Measurements from ENCODE around the gene FAM241B. TPM values are rescaled to one million over a fixed set of nuclear protein-coding genes. Genes with fewer than 3 reads are reported as not detected.

FAM241B gene
- polyA plus RNA-seq, 1 of the 3 experiments (the other 2 are of a cell fraction), result 16.0 TPM

- peaks cover 9% of the 10 kb centered on the region; the same call in 1 of the 2 replicates for H3K27me3 ChIP-seq (ENCODE audit: insufficient read depth)
- H3K9ac ChIP-seq, result no peak overlapping the region
- TF ChIP-seq USF2 (IDR thresholded peaks at IDR 0.05; ENCODE audit: borderline replicate concordance, low read depth, low read length) (no peak), RXRA (IDR thresholded peaks at IDR 0.05; ENCODE audit: borderline replicate concordance, low read depth) (no peak), JUND (IDR thresholded peaks at IDR 0.05) (no peak), NFIC (IDR thresholded peaks at IDR 0.05; ENCODE audit: borderline replicate concordance) (no peak), RCOR1 (IDR thresholded peaks at IDR 0.05; ENCODE audit: low read length) (no peak), SMC3 (IDR thresholded peaks at IDR 0.05; ENCODE audit: low read depth, low read length) (no peak), SIN3A (IDR thresholded peaks at IDR 0.05; ENCODE audit: borderline replicate concordance, low read depth, low read length) (no peak), RFX5 (IDR thresholded peaks at IDR 0.05; ENCODE audit: low read length) (no peak), MXI1 (IDR thresholded peaks at IDR 0.05; ENCODE audit: low read depth, low read length) (no peak), POLR2AphosphoS5 (IDR thresholded peaks at IDR 0.05; ENCODE audit: low read depth, low read length) (no peak), TEAD4 (IDR thresholded peaks at IDR 0.05; ENCODE audit: borderline replicate concordance, insufficient read depth) (no peak), CTCF (IDR thresholded peaks at IDR 0.05) (no peak), YY1 (IDR thresholded peaks at IDR 0.05; ENCODE audit: low read depth) (no peak), REST (IDR thresholded peaks at IDR 0.05; ENCODE audit: low read depth, low read length) (no peak), GABPA (IDR thresholded peaks at IDR 0.05; ENCODE audit: low read depth) (no peak), ELF1 (IDR thresholded peaks at IDR 0.05) (no peak), MEF2A (IDR thresholded peaks at IDR 0.05; ENCODE audit: borderline replicate concordance, low read depth) (no peak), PBX3 (IDR thresholded peaks at IDR 0.05) (no peak), CHD2 (IDR thresholded peaks at IDR 0.05; ENCODE audit: low read length, partially characterized antibody) (no peak), TAF1 (IDR thresholded peaks at IDR 0.05; ENCODE audit: borderline replicate concordance, low read depth, low read length) (no peak)
- no peaks in the 10 kb centered on the region for H3K36me3 ChIP-seq (replicated peaks in 1 of 2; ENCODE audit: control insufficient read depth in 1 of 2, insufficient read depth in 2 of 2, low read length in 1 of 2)
- no peaks in the 10 kb centered on the region for H4K20me1 ChIP-seq (ENCODE audit: insufficient read depth)
- H3K27ac ChIP-seq (ENCODE audit: low read depth in 2 of 2, low read length in 1 of 2), result no peak overlapping the region
- ChIA-PET POLR2A (no interaction called here), CTCF (no interaction called here)
- no peak overlapping the region for H3K4me3 ChIP-seq (ENCODE audit: low read depth in 2 of 2, low read length in 1 of 2)
- no peak for DNase-seq
- H3K9me3 ChIP-seq, result no peaks in the 10 kb centered on the region
- H3K4me1 ChIP-seq (ENCODE audit: control insufficient read depth in 1 of 2, insufficient read depth in 2 of 2, low read depth in 1 of 2, low read length in 1 of 2), result no peaks in the 10 kb centered on the region
- no peaks in the 10 kb centered on the region for H3F3A ChIP-seq (replicated peaks; ENCODE audit: insufficient read depth)
- H3K4me2 ChIP-seq, result no peak overlapping the region
- H3K9me2 ChIP-seq, result no peaks in the 10 kb centered on the region
- 1% methylated on average over 2 of the region's 2 CpGs for WGBS (ENCODE audit: low lambda C conversion rate)
- H2AFZ ChIP-seq (ENCODE audit: low read depth), result no peak overlapping the region
- no peaks in the 10 kb centered on the region for H3K79me2 ChIP-seq (ENCODE audit: insufficient read depth)
Measured at GRCh38 chr10:69624245-69624786, 5.7 kb upstream of the FAM241B start.

All from SK-N-SH (cell line).